ENCODE data around the gene INPP5F.

INPP5F gene

GRCh38 chr10:119872610-119872859, 146.7 kb downstream of the INPP5F start, which contains the start of gene MCMBP:
Gene MCMBP (minus strand): TSS chr10:119872843. CDS start chr10:119872584, 259 bp downstream.
- Histone ChIP-seq H3K36me3 (ENCODE audit: low read length) (no peaks in the 10 kb centered on the region), H4K20me1 (ENCODE audit: low read depth, low read length) (peaks cover 13% of the 10 kb centered on the region), H3K9ac (ENCODE audit: low read length) (peak within 1 kb of the TSS; percentile 66), H3K27me3 (ENCODE audit: low read length) (no peaks in the 10 kb centered on the region), H3K79me2 (ENCODE audit: insufficient read depth, low read length) (peaks cover 47% of the 10 kb centered on the region), H3K9me3 (ENCODE audit: insufficient read depth, low read length) (no peaks in the 10 kb centered on the region), H3K4me3 (ENCODE audit: insufficient read depth, low read length, poor library complexity, severe bottlenecking) (peak within 1 kb of the TSS; percentile 83), H3K9me2 (replicated peaks; ENCODE audit: insufficient read depth, low read length) (no peaks in the 10 kb centered on the region), H3K27ac (ENCODE audit: low read depth, low read length) (peak within 1 kb of the TSS; percentile 66), H2AFZ (ENCODE audit: low read depth, low read length, severe bottlenecking) (peak within 1 kb of the TSS; percentile 98), H3K4me2 (ENCODE audit: low read depth, low read length, poor library complexity, severe bottlenecking) (peak within 1 kb of the TSS; percentile 93), H3F3A (ENCODE audit: insufficient read depth) (no peaks in the 10 kb centered on the region)
- TF ChIP-seq EZH2phosphoT487 (conservative IDR thresholded peaks at IDR 0.05; ENCODE audit: low read length) (no peak), CTCF (IDR thresholded peaks at IDR 0.05; ENCODE audit: insufficient read depth, low read length, poor library complexity, severe bottlenecking) (no peak)

GRCh38 chr10:119872860-119873681, 147.2 kb downstream of the INPP5F start:
- H3K4me3 ChIP-seq (ENCODE audit: insufficient read depth, low read length, poor library complexity, severe bottlenecking): peak overlapping the region; percentile 83
- H3K79me2 ChIP-seq (ENCODE audit: insufficient read depth, low read length): peaks cover 41% of the 10 kb centered on the region
- no peaks in the 10 kb centered on the region for H3K9me3 ChIP-seq (ENCODE audit: insufficient read depth, low read length)
- H3K36me3 ChIP-seq (ENCODE audit: low read length): no peaks in the 10 kb centered on the region
- no peak for TF ChIP-seq CTCF (IDR thresholded peaks at IDR 0.05; ENCODE audit: insufficient read depth, low read length, poor library complexity, severe bottlenecking)
- TF ChIP-seq EZH2phosphoT487 (conservative IDR thresholded peaks at IDR 0.05; ENCODE audit: low read length): no peak
- no peaks in the 10 kb centered on the region for H3F3A ChIP-seq (ENCODE audit: insufficient read depth)
- H3K9ac ChIP-seq (ENCODE audit: low read length): peak overlapping the region; percentile 66
- H3K4me2 ChIP-seq (ENCODE audit: low read depth, low read length, poor library complexity, severe bottlenecking): peak overlapping the region; percentile 93
- peak overlapping the region; percentile 66 for H3K27ac ChIP-seq (ENCODE audit: low read depth, low read length)
- H4K20me1 ChIP-seq (ENCODE audit: low read depth, low read length): peaks cover 13% of the 10 kb centered on the region
- no peaks in the 10 kb centered on the region for H3K9me2 ChIP-seq (replicated peaks; ENCODE audit: insufficient read depth, low read length)
- H2AFZ ChIP-seq (ENCODE audit: low read depth, low read length, severe bottlenecking): peak overlapping the region; percentile 98
- H3K27me3 ChIP-seq (ENCODE audit: low read length): no peaks in the 10 kb centered on the region

- TF ChIP-seq EZH2phosphoT487 (conservative IDR thresholded peaks at IDR 0.05; ENCODE audit: low read length) (no peak), CTCF (IDR thresholded peaks at IDR 0.05; ENCODE audit: insufficient read depth, low read length, poor library complexity, severe bottlenecking) (no peak)
- Histone ChIP-seq H3K9ac (ENCODE audit: low read length) (no peak overlapping the region), H2AFZ (ENCODE audit: low read depth, low read length, severe bottlenecking) (no peak overlapping the region), H3K9me2 (replicated peaks; ENCODE audit: insufficient read depth, low read length) (no peaks in the 10 kb centered on the region), H3K27ac (ENCODE audit: low read depth, low read length) (no peak overlapping the region), H3K9me3 (ENCODE audit: insufficient read depth, low read length) (no peaks in the 10 kb centered on the region), H4K20me1 (ENCODE audit: low read depth, low read length) (no peaks in the 10 kb centered on the region), H3K79me2 (ENCODE audit: insufficient read depth, low read length) (no peaks in the 10 kb centered on the region), H3K27me3 (ENCODE audit: low read length) (no peaks in the 10 kb centered on the region), H3F3A (ENCODE audit: insufficient read depth) (no peaks in the 10 kb centered on the region), H3K4me2 (ENCODE audit: low read depth, low read length, poor library complexity, severe bottlenecking) (no peak overlapping the region), H3K4me3 (ENCODE audit: insufficient read depth, low read length, poor library complexity, severe bottlenecking) (no peak overlapping the region), H3K36me3 (ENCODE audit: low read length) (no peaks in the 10 kb centered on the region)
Observed at GRCh38 chr10:119878524-119878923, 152.7 kb downstream of the INPP5F start.

Data from SU-DHL-6 (cell line).